ENCODE measurements around the gene MYO18B.

MYO18B gene

DNA sequence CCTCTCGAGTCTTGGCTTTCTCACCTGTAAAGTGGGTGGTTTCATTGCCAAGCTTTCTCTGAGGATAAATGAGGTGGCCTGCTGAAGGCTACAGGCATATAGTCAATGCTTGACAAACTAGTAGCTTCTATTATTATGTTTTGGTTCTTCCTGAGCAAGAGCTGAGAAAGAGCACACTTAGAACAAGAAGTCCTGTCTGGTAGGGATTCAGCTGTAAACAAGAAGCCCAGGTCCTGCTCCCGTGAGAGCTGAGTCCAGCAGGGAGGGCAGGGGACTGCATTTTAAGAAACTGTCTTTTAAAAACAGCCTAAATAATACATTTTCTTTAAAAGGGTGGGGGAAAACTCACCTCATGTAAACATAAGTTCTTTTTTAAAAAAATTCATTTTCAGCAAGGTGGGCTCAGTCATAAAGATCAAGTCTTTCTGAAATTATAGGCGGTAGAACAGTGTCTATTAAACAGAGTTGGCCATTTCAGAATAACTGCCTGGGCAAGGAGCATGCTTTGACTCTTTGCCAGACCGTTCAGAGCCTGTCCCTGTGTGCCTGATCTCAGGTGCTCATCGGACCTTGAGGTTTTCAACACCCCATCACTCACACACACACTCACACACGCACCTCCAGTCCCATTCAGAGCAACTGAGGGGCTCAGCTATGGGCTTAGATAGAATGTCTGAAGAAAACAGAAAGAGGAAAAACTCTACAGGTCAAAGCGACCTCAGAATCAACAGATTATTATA is 29.2 kb upstream of the MYO18B start:
- no peaks in the 10 kb centered on the region for H4K20me1 ChIP-seq
- H3K4me3 ChIP-seq = no peak overlapping the region
- no peak overlapping the region for H3K4me2 ChIP-seq
- H3K27ac ChIP-seq = no peak overlapping the region
- H3K27me3 ChIP-seq = no peaks in the 10 kb centered on the region
- peaks cover 73% of the 10 kb centered on the region for H3K36me3 ChIP-seq
- TF ChIP-seq Cebpa-rat (IDR thresholded peaks at IDR 0.05) = no peak
- no peaks in the 10 kb centered on the region for H3K9me3 ChIP-seq
- H3K4me1 ChIP-seq = peaks cover 7% of the 10 kb centered on the region
- no peak overlapping the region for H3K9ac ChIP-seq

DNA sequence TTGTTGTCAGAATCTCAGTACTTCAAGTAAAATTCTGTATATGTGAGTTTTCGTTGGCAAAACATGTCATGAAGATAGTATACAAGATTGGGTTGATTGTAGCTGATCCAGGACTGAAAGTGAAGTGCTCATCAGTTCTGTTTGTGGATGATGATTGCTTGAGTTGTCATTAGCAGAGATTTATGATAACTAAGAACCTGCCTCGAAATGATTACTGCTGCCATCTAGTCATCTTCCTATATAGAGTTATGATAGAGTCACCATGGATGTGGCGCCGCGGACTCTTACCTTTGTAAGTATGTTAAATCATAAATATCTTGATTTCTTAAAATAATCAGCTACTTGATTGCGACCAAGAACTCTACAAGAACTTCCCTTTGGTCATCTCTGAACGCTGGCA is 27.9 kb upstream of the MYO18B start:
- TF ChIP-seq Cebpa-rat (IDR thresholded peaks at IDR 0.05) = no peak
- Histone ChIP-seq H4K20me1 (no peaks in the 10 kb centered on the region), H3K4me1 (peaks cover 7% of the 10 kb centered on the region), H3K27me3 (no peaks in the 10 kb centered on the region), H3K9me3 (no peaks in the 10 kb centered on the region), H3K9ac (no peak overlapping the region), H3K27ac (no peak overlapping the region), H3K4me2 (no peak overlapping the region), H3K36me3 (peaks cover 68% of the 10 kb centered on the region), H3K4me3 (no peak overlapping the region)

DNA sequence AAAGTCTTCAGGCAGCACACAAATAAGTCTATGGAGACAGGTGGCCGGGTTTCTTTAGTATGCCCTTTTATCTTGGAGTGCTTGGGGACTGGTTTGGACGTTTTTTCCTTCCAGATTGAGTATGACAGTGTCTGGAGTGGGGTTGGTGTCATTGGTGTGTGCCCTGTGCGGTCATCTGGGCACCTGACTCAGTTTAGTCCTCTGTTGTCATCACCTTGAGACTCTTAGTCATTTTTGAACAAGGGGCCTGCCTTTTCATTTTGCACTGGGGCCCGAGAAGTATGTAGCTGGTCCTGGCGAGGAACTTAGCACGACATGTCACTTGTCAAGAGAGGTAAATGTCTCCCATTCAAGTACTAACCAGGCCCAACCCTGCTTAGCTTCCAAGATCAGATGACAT is 27.2 kb upstream of the MYO18B start:
- Histone ChIP-seq H3K36me3 (peaks cover 71% of the 10 kb centered on the region), H3K27ac (no peak overlapping the region), H3K27me3 (no peaks in the 10 kb centered on the region), H4K20me1 (no peaks in the 10 kb centered on the region), H3K9ac (no peak overlapping the region), H3K4me1 (peaks cover 7% of the 10 kb centered on the region), H3K9me3 (no peaks in the 10 kb centered on the region), H3K4me2 (no peak overlapping the region), H3K4me3 (no peak overlapping the region)
- no peak for TF ChIP-seq Cebpa-rat (IDR thresholded peaks at IDR 0.05)

DNA sequence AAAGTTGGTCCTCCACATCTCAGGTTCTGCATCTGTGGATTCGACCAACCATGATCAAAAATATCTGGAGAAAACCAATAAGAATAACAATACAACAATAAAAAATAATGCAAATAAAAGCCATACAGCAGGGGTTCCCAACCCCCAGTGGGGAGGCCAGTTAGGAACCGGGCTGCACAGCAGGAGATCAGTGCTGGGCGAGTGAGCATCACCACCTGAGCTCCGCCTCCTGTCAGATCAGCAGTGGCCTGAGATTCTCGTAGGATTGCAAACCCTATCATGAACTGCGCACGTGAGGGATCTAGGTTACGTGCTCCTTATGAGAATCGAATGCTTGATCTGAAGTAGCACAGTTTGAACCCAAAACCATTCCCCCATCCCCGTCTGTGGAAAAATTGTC is 25.4 kb upstream of the MYO18B start:
- no peak overlapping the region for H3K27ac ChIP-seq

DNA sequence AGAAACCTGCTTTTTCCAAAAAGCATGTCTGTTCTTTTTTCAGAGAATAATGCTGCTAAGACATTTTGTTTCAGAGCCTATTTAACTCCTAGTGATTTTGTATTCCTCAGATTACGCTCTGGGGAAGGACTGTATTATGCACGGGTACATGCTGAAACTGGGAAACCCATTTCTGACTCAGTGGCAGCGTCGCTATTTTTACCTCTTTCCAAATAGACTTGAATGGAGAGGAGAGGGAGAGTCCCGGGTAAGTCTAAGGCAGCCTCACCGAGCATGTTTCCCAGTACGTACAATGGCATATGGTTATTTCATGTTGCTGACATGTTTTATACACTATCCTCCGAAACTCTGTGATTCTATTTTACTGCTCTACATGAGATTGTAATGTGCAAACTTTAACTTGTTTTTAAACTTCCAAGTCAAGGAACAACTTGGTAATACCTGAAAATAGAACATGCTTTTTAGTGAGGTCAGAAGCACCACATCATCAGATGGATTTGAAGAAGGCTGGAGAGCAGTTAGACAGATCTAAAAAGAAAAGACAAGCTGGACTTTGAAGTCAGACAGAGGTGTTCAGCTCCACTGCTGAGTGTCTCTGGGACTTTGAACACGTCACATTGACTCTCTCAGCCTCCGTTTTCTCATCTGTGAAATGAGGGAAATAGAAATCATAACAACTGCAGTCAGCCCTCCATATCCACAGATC is 23.7 kb upstream of the MYO18B start:
- TF ChIP-seq Cebpa-rat (IDR thresholded peaks at IDR 0.05) = no peak
- no peak overlapping the region for H3K9ac ChIP-seq
- H3K4me2 ChIP-seq = no peak overlapping the region
- no peaks in the 10 kb centered on the region for H3K9me3 ChIP-seq
- no peak overlapping the region for H3K27ac ChIP-seq
- no peaks in the 10 kb centered on the region for H4K20me1 ChIP-seq
- no peaks in the 10 kb centered on the region for H3K27me3 ChIP-seq
- H3K4me1 ChIP-seq = peaks cover 6% of the 10 kb centered on the region; the same call in 1 of the 2 replicates
- H3K36me3 ChIP-seq = peaks cover 62% of the 10 kb centered on the region
- no peak overlapping the region for H3K4me3 ChIP-seq

More for the DNA sequence above, 25.4 kb upstream of the MYO18B start:
- Histone ChIP-seq H3K4me3 (no peak overlapping the region), H3K4me1 (no peaks in the 10 kb centered on the region), H3K9ac (no peak overlapping the region), H4K20me1 (no peaks in the 10 kb centered on the region), H3K4me2 (no peak overlapping the region), H3K27me3 (no peaks in the 10 kb centered on the region), H3K36me3 (peaks cover 60% of the 10 kb centered on the region), H3K9me3 (no peaks in the 10 kb centered on the region)
- TF ChIP-seq Cebpa-rat (IDR thresholded peaks at IDR 0.05) = no peak

DNA sequence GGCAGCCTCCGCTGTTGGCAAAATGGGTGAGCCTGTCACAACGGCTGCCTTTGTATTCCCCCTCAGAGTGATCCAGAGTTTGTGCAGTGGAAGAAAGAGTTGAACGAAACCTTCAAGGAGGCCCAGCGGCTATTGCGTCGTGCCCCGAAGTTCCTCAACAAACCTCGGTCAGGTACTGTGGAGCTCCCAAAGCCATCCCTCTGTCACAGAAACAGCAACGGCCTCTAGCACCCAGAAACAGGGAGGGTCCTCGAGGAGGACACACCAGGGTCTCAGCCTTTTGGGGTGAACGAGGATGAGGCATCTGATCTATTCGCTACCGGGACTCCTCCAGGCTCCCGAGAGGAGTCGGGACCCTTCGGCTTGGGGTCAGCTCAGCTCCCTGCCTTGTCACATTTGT is 19.8 kb upstream of the MYO18B start:
- no peaks in the 10 kb centered on the region for H3K27me3 ChIP-seq
- peaks cover 30% of the 10 kb centered on the region for H3K36me3 ChIP-seq
- no peak for TF ChIP-seq Cebpa-rat (IDR thresholded peaks at IDR 0.05)
- H3K4me2 ChIP-seq = no peak overlapping the region
- H3K4me3 ChIP-seq = no peak overlapping the region
- no peaks in the 10 kb centered on the region for H3K9me3 ChIP-seq
- H3K9ac ChIP-seq = no peak overlapping the region
- H3K4me1 ChIP-seq = peaks cover 16% of the 10 kb centered on the region; the same call in 1 of the 2 replicates
- H3K27ac ChIP-seq = no peak overlapping the region
- H4K20me1 ChIP-seq = no peaks in the 10 kb centered on the region

DNA sequence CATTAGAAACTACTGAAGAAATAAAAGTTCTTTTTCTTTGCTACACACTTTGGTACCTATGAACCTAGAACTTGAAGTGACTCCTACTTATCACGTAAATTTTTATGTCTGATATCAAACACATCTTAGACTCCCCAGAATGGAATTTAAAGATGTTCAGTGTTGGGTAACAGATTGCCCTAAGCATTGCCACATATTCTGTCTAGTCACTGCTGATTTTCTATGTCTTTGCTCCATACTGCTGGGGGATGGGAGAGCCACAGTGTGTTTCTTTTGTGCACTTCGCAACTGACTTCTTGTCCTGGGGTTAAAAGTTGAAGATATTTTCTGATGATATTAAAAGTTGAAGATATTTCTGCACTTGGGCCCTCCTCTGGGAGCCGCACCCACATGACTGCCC is 19.4 kb upstream of the MYO18B start:
- no peak overlapping the region for H3K27ac ChIP-seq

DNA sequence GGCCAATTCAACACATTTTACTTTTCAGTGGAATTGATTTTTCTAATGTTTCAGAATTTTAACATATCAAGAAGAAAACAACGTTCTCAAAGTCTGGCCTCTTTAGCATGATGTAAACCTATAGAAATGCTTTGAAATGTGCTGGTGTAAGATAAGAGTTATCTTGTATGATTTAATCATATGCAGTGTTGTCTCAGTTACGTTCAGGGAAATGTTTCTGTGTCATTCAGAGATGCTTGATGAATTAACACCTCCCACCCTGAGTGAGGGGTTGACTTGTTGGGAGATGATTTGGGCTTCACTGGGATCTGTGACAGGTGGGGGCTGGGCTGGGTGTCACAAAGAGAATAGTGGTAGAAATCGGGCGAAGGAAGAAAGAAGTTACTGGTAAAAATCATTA is 15.7 kb upstream of the MYO18B start:
- Histone ChIP-seq H3K27ac (no peak overlapping the region), H3K4me2 (0 out of 2 replicates have a peak overlapping the region, but pooled peaks have one; percentile 2)
- no peak for TF ChIP-seq Cebpa-rat (IDR thresholded peaks at IDR 0.05)

More for the DNA sequence above, 19.4 kb upstream of the MYO18B start:
- peaks cover 16% of the 10 kb centered on the region; the same call in 1 of the 2 replicates for H3K4me1 ChIP-seq
- no peak overlapping the region for H3K4me3 ChIP-seq
- H3K9me3 ChIP-seq = no peaks in the 10 kb centered on the region
- H3K27me3 ChIP-seq = no peaks in the 10 kb centered on the region
- H3K9ac ChIP-seq = no peak overlapping the region
- no peaks in the 10 kb centered on the region for H4K20me1 ChIP-seq
- no peak overlapping the region for H3K4me2 ChIP-seq
- peaks cover 27% of the 10 kb centered on the region for H3K36me3 ChIP-seq
- TF ChIP-seq Cebpa-rat (IDR thresholded peaks at IDR 0.05) = no peak

DNA sequence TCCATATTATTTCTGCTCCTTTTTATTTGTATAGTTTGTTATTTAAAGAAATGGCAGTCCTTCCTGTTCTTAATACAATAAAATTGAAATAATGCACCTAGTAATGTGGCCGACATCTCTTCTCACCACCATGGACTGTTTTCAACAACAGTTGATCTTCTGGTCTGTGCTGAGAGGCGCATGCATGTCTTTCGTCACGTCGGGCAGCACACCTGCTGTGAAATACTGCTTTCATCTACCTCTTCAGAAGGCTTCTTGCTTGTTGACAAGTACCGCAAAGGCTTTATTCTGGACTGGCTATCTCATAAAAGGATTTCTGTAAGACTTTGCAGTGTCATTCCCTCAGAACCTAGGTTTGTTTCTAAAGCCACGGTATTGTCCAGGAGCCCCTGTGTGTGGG is 13.9 kb upstream of the MYO18B start:
- Histone ChIP-seq H3K4me3 (no peak overlapping the region), H3K9ac (no peak overlapping the region), H3K36me3 (peaks cover under 1% of the 10 kb centered on the region), H3K4me1 (peaks cover 48% of the 10 kb centered on the region), H4K20me1 (no peaks in the 10 kb centered on the region), H3K27me3 (no peaks in the 10 kb centered on the region), H3K9me3 (peaks cover 2% of the 10 kb centered on the region; the same call in 1 of the 2 replicates), H3K27ac (no peak overlapping the region), H3K4me2 (no peak overlapping the region)
- TF ChIP-seq Cebpa-rat (IDR thresholded peaks at IDR 0.05) = no peak

More for the DNA sequence above, 15.7 kb upstream of the MYO18B start:
- Histone ChIP-seq H3K9ac (no peak overlapping the region), H3K9me3 (no peaks in the 10 kb centered on the region), H4K20me1 (no peaks in the 10 kb centered on the region), H3K27me3 (no peaks in the 10 kb centered on the region), H3K4me3 (no peak overlapping the region), H3K4me1 (peaks cover 43% of the 10 kb centered on the region), H3K36me3 (peaks cover 13% of the 10 kb centered on the region)
